ENCODE results near the gene VSX1. TPM values are rescaled to one million over a fixed set of nuclear protein-coding genes. Genes with fewer than 3 reads are reported as not detected.

The VSX1 gene
- total RNA-seq, 1 donor, result not detected

GRCh38 chr20:25057234-25058050, 24.5 kb downstream of the VSX1 start:
- Histone ChIP-seq H4K20me1 (ENCODE audit: insufficient read depth, low read length) (peaks cover 6% of the 10 kb centered on the region), H3K9me3 (ENCODE audit: low read depth, low read length) (no peaks in the 10 kb centered on the region), H3K27me3 (ENCODE audit: insufficient read depth, low read length) (peaks cover 41% of the 10 kb centered on the region), H3K27ac (ENCODE audit: low read depth, low read length) (no peak overlapping the region), H3K4me1 (ENCODE audit: insufficient read depth, low read length) (peaks cover 33% of the 10 kb centered on the region), H3K4me3 (ENCODE audit: insufficient read depth, low read length) (peak overlapping the region; percentile 73), H3K4me2 (ENCODE audit: insufficient read depth, low read length) (peak overlapping the region; percentile 86), H2AFZ (ENCODE audit: low read length) (peak overlapping the region; percentile 77), H3K79me2 (ENCODE audit: insufficient read depth, low read length) (no peaks in the 10 kb centered on the region), H3K36me3 (ENCODE audit: insufficient read depth, low read length) (no peaks in the 10 kb centered on the region)
- peak; percentile 91 for DNase-seq (ENCODE audit: insufficient read length, low spot score, missing footprints)
- no peak for TF ChIP-seq CTCF (IDR thresholded peaks at IDR 0.05; ENCODE audit: extremely low read depth, low read depth, low read length)

- Histone ChIP-seq H3K79me2 (ENCODE audit: insufficient read depth, low read length) (no peaks in the 10 kb centered on the region), H3K27ac (ENCODE audit: low read depth, low read length) (no peak overlapping the region), H3K9me3 (ENCODE audit: low read depth, low read length) (no peaks in the 10 kb centered on the region), H3K4me2 (ENCODE audit: insufficient read depth, low read length) (peak overlapping the region; percentile 86), H2AFZ (ENCODE audit: low read length) (peak overlapping the region; percentile 75), H3K4me3 (ENCODE audit: insufficient read depth, low read length) (peak overlapping the region; percentile 73), H3K27me3 (ENCODE audit: insufficient read depth, low read length) (peaks cover 34% of the 10 kb centered on the region), H3K4me1 (ENCODE audit: insufficient read depth, low read length) (peaks cover 40% of the 10 kb centered on the region), H4K20me1 (ENCODE audit: insufficient read depth, low read length) (peaks cover 6% of the 10 kb centered on the region), H3K36me3 (ENCODE audit: insufficient read depth, low read length) (no peaks in the 10 kb centered on the region)
- no peak for TF ChIP-seq CTCF (IDR thresholded peaks at IDR 0.05; ENCODE audit: extremely low read depth, low read depth, low read length)
- DNase-seq (ENCODE audit: insufficient read length, low spot score, missing footprints), result peak; percentile 58
Observed at GRCh38 chr20:25056690-25057233, 25.2 kb downstream of the VSX1 start.

DNA sequence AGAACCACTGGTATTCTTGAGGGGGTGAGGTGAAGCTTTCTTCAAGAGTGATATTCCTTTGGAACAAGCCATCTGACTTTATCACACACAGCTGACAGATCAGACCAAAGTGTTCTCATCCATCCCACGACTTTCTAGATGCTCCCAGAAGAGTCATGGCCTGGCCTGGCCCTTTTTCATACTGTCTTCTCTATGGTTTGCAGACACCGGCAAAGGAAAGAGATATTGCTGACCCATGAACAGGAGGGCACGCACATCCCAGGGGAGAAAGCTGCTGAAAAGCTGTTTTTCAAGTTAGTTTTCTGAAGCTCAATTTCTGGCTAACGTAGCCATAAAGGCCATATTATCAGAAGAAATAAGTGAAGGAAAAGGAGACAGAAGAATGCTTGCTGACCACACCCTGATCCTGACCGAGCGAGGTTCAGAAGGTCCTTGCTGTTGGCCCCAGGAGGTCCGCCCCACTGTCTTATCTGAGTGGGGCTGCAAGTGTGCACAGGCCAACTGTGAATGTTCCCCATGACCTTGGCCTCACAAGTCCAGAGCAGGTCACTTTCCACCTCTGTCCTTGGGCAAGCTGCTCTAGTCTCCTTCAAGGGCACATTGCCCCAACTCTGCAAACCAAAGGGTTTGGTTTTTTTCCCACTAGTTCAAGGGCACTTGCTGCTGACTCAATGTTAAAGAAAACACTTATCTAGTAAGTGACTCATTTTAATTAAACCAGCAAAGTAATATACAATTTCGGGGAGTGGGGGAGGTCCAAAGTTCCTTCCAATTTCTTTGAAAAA, 26.0 kb downstream of the VSX1 start:
- DNase-seq (ENCODE audit: insufficient read length, low spot score, missing footprints), result peak; percentile 81
- Histone ChIP-seq H3K27me3 (ENCODE audit: insufficient read depth, low read length) (peaks cover 25% of the 10 kb centered on the region), H4K20me1 (ENCODE audit: insufficient read depth, low read length) (peaks cover 6% of the 10 kb centered on the region), H2AFZ (ENCODE audit: low read length) (no peak overlapping the region), H3K9me3 (ENCODE audit: low read depth, low read length) (no peaks in the 10 kb centered on the region), H3K4me1 (ENCODE audit: insufficient read depth, low read length) (peaks cover 40% of the 10 kb centered on the region), H3K4me3 (ENCODE audit: insufficient read depth, low read length) (no peak overlapping the region), H3K4me2 (ENCODE audit: insufficient read depth, low read length) (no peak overlapping the region), H3K36me3 (ENCODE audit: insufficient read depth, low read length) (no peaks in the 10 kb centered on the region), H3K27ac (ENCODE audit: low read depth, low read length) (no peak overlapping the region), H3K79me2 (ENCODE audit: insufficient read depth, low read length) (no peaks in the 10 kb centered on the region)
- TF ChIP-seq CTCF (IDR thresholded peaks at IDR 0.05; ENCODE audit: extremely low read depth, low read depth, low read length), result no peak
